HepG2 (cell line): ENCODE measurements around the gene SPP1. TPM values are rescaled to one million over a fixed set of nuclear protein-coding genes. Genes with fewer than 3 reads are reported as not detected.

Source experiments
- ETV5 ChIP-seq: IDR thresholded peaks from 2 replicates; pipeline ENCODE4 v1.6.1; 2018; ENCODE audit warnings: missing biosample characterization, missing genetic modification reagents, inconsistent platforms, borderline replicate concordance
- FIP1L1 ChIP-seq: fragments of 200-400 bp; formaldehyde crosslinking; IDR thresholded peaks from 2 replicates; pipeline ENCODE4 v1.6.1; 2018; ENCODE audit warnings: low read depth, mild to moderate bottlenecking, low read length, moderate library complexity, borderline replicate concordance; ENCODE audit not compliant: insufficient read depth
- FOXC1 ChIP-seq: sonication (generic); formaldehyde crosslinking; IDR thresholded peaks from 2 replicates; pipeline ENCODE4 v1.8.0; 2022; ENCODE audit warnings: mild to moderate bottlenecking, missing genetic modification reagents, borderline replicate concordance
- FOXK2 ChIP-seq: fragments of 450-650 bp; IDR thresholded peaks from 2 replicates; pipeline ENCODE4 v1.6.1; 2016
- GLI4 ChIP-seq: sonication (generic); formaldehyde crosslinking; IDR thresholded peaks from 2 replicates; pipeline ENCODE4 v1.5.1; 2020; ENCODE audit warnings: missing genetic modification reagents, mild to moderate bottlenecking, moderate library complexity, borderline replicate concordance
- HMGA1 ChIP-seq: sonication (generic); formaldehyde crosslinking; conservative IDR thresholded peaks from 2 replicates; pipeline ENCODE4 v1.4.0; 2020; ENCODE audit warnings: missing genetic modification reagents
- HOXA9 ChIP-seq: sonication (generic); formaldehyde crosslinking; IDR thresholded peaks from 2 replicates; pipeline ENCODE4 v1.8.1; 2022; ENCODE audit warnings: missing genetic modification reagents, mild to moderate bottlenecking, moderate library complexity, borderline replicate concordance
- KDM1A ChIP-seq: IDR thresholded peaks from 2 replicates; pipeline ENCODE4 v1.6.1; 2016; ENCODE audit warnings: missing compliant biosample characterization
- MAZ ChIP-seq, 2 experiments: sonication (generic) in 1 of 2; formaldehyde crosslinking in 1 of 2; IDR thresholded peaks; 2 replicates each; pipeline versions ENCODE4 v1.5.0 to v1.6.1; 2012 to 2020; ENCODE audit warnings: low read depth in 2 of 2, mild to moderate bottlenecking in 2 of 2, borderline replicate concordance in 1 of 2, improper control_type of control experiment in 1 of 2, low read length in 1 of 2, missing genetic modification reagents in 1 of 2, moderate library complexity in 1 of 2
- MBNL3 ChIP-seq: fragments of 250-450 bp; sonication (Bioruptor Pico); conservative IDR thresholded peaks from 2 replicates; pipeline ENCODE4 v1.8.0; 2022; ENCODE audit warnings: mild to moderate bottlenecking, inconsistent platforms
- MED1 ChIP-seq: sonication (generic); formaldehyde crosslinking; IDR thresholded peaks from 2 replicates; pipeline ENCODE4 v1.4.0; 2020; ENCODE audit warnings: missing genetic modification reagents
- MEIS2 ChIP-seq: sonication (generic); formaldehyde crosslinking; IDR thresholded peaks from 2 replicates; pipeline ENCODE4 v1.9.0; 2021; ENCODE audit warnings: mild to moderate bottlenecking, missing genetic modification reagents
- NRL ChIP-seq: sonication (generic); formaldehyde crosslinking; IDR thresholded peaks from 2 replicates; pipeline ENCODE4 v1.5.0; 2020; ENCODE audit warnings: missing genetic modification reagents, mild to moderate bottlenecking, moderate library complexity, borderline replicate concordance
- PAF1 ChIP-seq: IDR thresholded peaks from 2 replicates; pipeline ENCODE4 v1.6.1; 2016; ENCODE audit warnings: missing genetic modification reagents, missing compliant biosample characterization
- PPARG ChIP-seq: conservative IDR thresholded peaks from 2 replicates; pipeline ENCODE4 v1.6.1; 2016; ENCODE audit warnings: missing biosample characterization, missing genetic modification reagents
- RBM39 ChIP-seq: fragments of 200-400 bp; formaldehyde crosslinking; IDR thresholded peaks from one replicate; pipeline ENCODE4 v1.6.1; 2018; ENCODE audit warnings: antibody characterized with exemption, mild to moderate bottlenecking, low read depth, low read length; ENCODE audit not compliant: poor library complexity, severe bottlenecking
- SRF ChIP-seq: IDR thresholded peaks from 2 replicates; pipeline ENCODE4 v1.6.1; 2011; ENCODE audit warnings: mild to moderate bottlenecking, low read depth, low read length, moderate library complexity
- STAG1 ChIP-seq: sonication (generic); formaldehyde crosslinking; IDR thresholded peaks from 2 replicates; pipeline ENCODE4 v1.4.0; 2020; ENCODE audit warnings: missing genetic modification reagents
- U2AF1 ChIP-seq: fragments of 200-400 bp; formaldehyde crosslinking; optimal IDR thresholded peaks from 2 replicates; pipeline ENCODE3; 2017; ENCODE audit warnings: mild to moderate bottlenecking, low read depth, low read length
- ZFP36 ChIP-seq: fragments of 150-350 bp; IDR thresholded peaks from 2 replicates; pipeline ENCODE4 v1.6.1; 2018; ENCODE audit warnings: borderline replicate concordance, low read length, low read depth; ENCODE audit not compliant: partially characterized antibody
- ZMAT3 ChIP-seq: sonication (generic); formaldehyde crosslinking; conservative IDR thresholded peaks from 2 replicates; pipeline ENCODE4 v1.7.0; 2021; ENCODE audit warnings: missing genetic modification reagents
- ZNF337 ChIP-seq: sonication (generic); formaldehyde crosslinking; IDR thresholded peaks from 2 replicates; pipeline ENCODE4 v1.5.1; 2020; ENCODE audit warnings: missing genetic modification reagents, low read depth, mild to moderate bottlenecking, borderline replicate concordance
- ZNF343 ChIP-seq: sonication (generic); formaldehyde crosslinking; IDR thresholded peaks from 2 replicates; pipeline ENCODE4 v1.4.0; 2020; ENCODE audit warnings: mild to moderate bottlenecking, missing genetic modification reagents
- ZNF468 ChIP-seq: sonication (generic); formaldehyde crosslinking; IDR thresholded peaks from 2 replicates; pipeline ENCODE4 v1.8.0; 2022; ENCODE audit warnings: mild to moderate bottlenecking, moderate library complexity, missing genetic modification reagents
- ZNF607 ChIP-seq: sonication (generic); formaldehyde crosslinking; IDR thresholded peaks from 2 replicates; pipeline ENCODE4 v1.5.1; 2020; ENCODE audit warnings: missing genetic modification reagents, mild to moderate bottlenecking, borderline replicate concordance
- ZNF772 ChIP-seq: sonication (generic); formaldehyde crosslinking; IDR thresholded peaks from 2 replicates; pipeline ENCODE4 v1.5.0; 2020; ENCODE audit warnings: mild to moderate bottlenecking, missing genetic modification reagents
- polyA plus RNA-seq, 8 experiments: library from polyadenylated mRNA; depleted of rRNA in 3 of 8; stranded (reverse) in 7 of 8; unstranded in 1 of 8; fragments of >200 nt; fragmentation: Illumina TruSeq in 4 of 8; extraction: Trizol in 4 of 8; gene quantifications; 2 replicates each; pipeline versions ENCODE4 v1.2.1 to v1.2.3, GENCODE V29; 2011 to 2016; ENCODE audit warnings: low read depth in 4 of 8, missing spikeins in 1 of 8, mixed read lengths in 1 of 8; ENCODE audit not compliant: insufficient read depth in 1 of 8
- total RNA-seq, 5 experiments: library from RNA; depleted of rRNA; stranded (reverse); fragments of >200 nt; fragmentation: Illumina TruSeq; extraction: Trizol; gene quantifications; 2 replicates each; pipeline ENCODE4 v1.2.3, GENCODE V29; 2016; ENCODE audit warnings: low read depth in 1 of 5
- TF ChIP-seq, protein P1 (sequence below): sonication (generic); formaldehyde crosslinking; IDR thresholded peaks from 2 replicates; pipeline ENCODE4 v1.8.1; 2023; ENCODE audit warnings: mild to moderate bottlenecking, moderate library complexity, missing genetic modification reagents
- TF ChIP-seq, protein P2 (sequence below): sonication (generic); formaldehyde crosslinking; IDR thresholded peaks from 2 replicates; pipeline ENCODE4 v1.5.0; 2020; ENCODE audit warnings: missing genetic modification reagents
- TF ChIP-seq, protein P3 (sequence below): sonication (generic); formaldehyde crosslinking; IDR thresholded peaks from 2 replicates; pipeline ENCODE4 v1.8.1; 2023; ENCODE audit warnings: missing genetic modification reagents, mild to moderate bottlenecking, borderline replicate concordance
- TF ChIP-seq, protein P4 (sequence below): IDR thresholded peaks from 2 replicates; pipeline ENCODE4 v1.6.1; 2016

Gene SPP1
- total and polyA plus RNA-seq, 2 of the 13 experiments (the other 11 are each of a cell fraction or from before 2014, with no cell fraction given): 682 to 788 TPM

DNA sequence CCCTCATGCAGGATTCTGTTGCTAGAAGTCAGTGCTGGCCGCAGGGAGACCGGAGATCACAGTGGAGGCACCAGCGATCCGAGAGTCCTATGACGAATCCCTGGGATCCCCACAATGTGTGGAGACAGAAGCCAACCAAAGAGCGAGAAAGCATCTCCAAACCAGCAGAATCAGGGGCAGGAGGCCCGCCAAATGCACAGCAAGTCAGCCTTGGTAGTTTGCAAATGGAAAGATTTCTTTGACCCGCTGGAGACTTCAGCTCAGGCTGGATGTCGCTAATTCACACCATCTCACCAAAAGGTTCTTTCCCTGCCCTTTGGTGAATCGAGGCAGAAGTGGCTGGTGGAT is 31.4 kb downstream of the SPP1 start (continued):
- TF ChIP-seq U2AF1 (no peak), ETV5 (CRISPR knock-in tag) (no peak), MED1 (CRISPR knock-in tag) (no peak), MAZ (IDR thresholded peaks at IDR 0.05; ENCODE audit: borderline replicate concordance, low read depth, low read length) (no peak), MAZ (CRISPR knock-in tag; IDR thresholded peaks at IDR 0.05; ENCODE audit: low read depth) (no peak), KDM1A (CRISPR knock-in tag) (no peak), FOXC1 (0 out of 2 replicates have a peak, but pooled peaks have one; percentile 57), ZMAT3 (CRISPR knock-in tag) (no peak), STAG1 (CRISPR knock-in tag) (no peak), ZNF607 (CRISPR knock-in tag) (no peak), ZNF337 (CRISPR knock-in tag) (no peak), NRL (CRISPR knock-in tag) (no peak), MEIS2 (no peak), ZNF343 (no peak), FIP1L1 (no peak), ZNF772 (CRISPR knock-in tag) (0 out of 2 replicates have a peak, but pooled peaks have one; percentile 1), HMGA1 (no peak), SRF (no peak), MBNL3 (CRISPR knock-in tag) (no peak), FOXK2 (no peak), PPARG (CRISPR knock-in tag) (no peak), GLI4 (CRISPR knock-in tag) (no peak), PAF1 (CRISPR knock-in tag) (no peak), HOXA9 (no peak), ZNF468 (CRISPR knock-in tag) (no peak), RBM39 (no peak), ZFP36 (no peak)
- TF ChIP-seq, protein P1, sequence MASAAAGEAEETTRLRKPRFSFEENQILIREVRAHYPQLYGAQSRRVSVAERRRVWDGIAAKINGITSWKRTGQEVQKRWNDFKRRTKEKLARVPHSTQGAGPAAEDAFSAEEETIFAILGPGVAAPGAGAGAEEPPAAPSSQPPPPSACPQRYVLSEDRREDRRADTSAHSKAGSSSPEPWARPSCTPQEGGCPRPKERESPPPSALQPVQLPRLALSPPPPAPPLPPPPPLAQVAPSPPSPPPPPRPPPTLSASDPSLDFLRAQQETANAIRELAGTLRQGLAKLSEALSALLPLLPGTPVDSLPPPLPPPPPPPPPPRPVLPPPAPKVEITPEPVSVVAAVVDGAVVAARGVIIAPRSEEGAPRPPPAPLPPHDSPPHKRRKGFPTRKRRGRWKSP: no peak
- TF ChIP-seq, protein P2, sequence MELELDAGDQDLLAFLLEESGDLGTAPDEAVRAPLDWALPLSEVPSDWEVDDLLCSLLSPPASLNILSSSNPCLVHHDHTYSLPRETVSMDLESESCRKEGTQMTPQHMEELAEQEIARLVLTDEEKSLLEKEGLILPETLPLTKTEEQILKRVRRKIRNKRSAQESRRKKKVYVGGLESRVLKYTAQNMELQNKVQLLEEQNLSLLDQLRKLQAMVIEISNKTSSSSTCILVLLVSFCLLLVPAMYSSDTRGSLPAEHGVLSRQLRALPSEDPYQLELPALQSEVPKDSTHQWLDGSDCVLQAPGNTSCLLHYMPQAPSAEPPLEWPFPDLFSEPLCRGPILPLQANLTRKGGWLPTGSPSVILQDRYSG: no peak
- TF ChIP-seq, protein P3, sequence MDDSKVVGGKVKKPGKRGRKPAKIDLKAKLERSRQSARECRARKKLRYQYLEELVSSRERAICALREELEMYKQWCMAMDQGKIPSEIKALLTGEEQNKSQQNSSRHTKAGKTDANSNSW (CRISPR knock-in tag): no peak
- TF ChIP-seq, protein P4, sequence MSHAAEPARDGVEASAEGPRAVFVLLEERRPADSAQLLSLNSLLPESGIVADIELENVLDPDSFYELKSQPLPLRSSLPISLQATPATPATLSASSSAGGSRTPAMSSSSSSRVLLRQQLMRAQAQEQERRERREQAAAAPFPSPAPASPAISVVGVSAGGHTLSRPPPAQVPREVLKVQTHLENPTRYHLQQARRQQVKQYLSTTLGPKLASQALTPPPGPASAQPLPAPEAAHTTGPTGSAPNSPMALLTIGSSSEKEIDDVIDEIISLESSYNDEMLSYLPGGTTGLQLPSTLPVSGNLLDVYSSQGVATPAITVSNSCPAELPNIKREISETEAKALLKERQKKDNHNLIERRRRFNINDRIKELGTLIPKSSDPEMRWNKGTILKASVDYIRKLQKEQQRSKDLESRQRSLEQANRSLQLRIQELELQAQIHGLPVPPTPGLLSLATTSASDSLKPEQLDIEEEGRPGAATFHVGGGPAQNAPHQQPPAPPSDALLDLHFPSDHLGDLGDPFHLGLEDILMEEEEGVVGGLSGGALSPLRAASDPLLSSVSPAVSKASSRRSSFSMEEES: no peak
